Astrocyte (in vitro differentiated cells and primary cell): ENCODE data around the gene USP34. TPM values are rescaled to one million over a fixed set of nuclear protein-coding genes. Genes with fewer than 3 reads are reported as not detected.

Source experiments
- DNase-seq: peaks from one replicate; pipeline ENCODE4 v3.0.0-alpha.2; 2010; ENCODE audit warnings: low read depth
- FAIRE-seq: peaks from 2 replicates; lab custom pipeline; 2011; peaks lifted over from hg19 to GRCh38; lab: Jason Lieb, UNC
- H2AFZ ChIP-seq: 2 replicates; pipeline ENCODE4 v1.6.0; 2012; ENCODE audit warnings: low read depth, low read length, inconsistent platforms
- H3K27ac ChIP-seq: 2 replicates; pipeline ENCODE4 v1.5.1; 2011; ENCODE audit warnings: low read depth, low read length, inconsistent platforms
- H3K27me3 ChIP-seq: 2 replicates; pipeline ENCODE4 v1.6.0; 2011; ENCODE audit warnings: low read length, inconsistent platforms; ENCODE audit not compliant: insufficient read depth
- H3K36me3 ChIP-seq: 2 replicates; pipeline ENCODE4 v1.5.1; 2011; ENCODE audit warnings: low read length, inconsistent platforms; ENCODE audit not compliant: insufficient read depth
- H3K4me1 ChIP-seq: 2 replicates; pipeline ENCODE4 v1.5.1; 2011; ENCODE audit warnings: low read length, inconsistent platforms; ENCODE audit not compliant: insufficient read depth
- H3K4me2 ChIP-seq: 2 replicates; pipeline ENCODE4 v1.6.0; 2012; ENCODE audit warnings: low read length, inconsistent platforms
- H3K4me3 ChIP-seq: 2 replicates; pipeline ENCODE4 v1.5.1; 2011; ENCODE audit warnings: low read depth, mild to moderate bottlenecking, low read length, inconsistent platforms; ENCODE audit not compliant: insufficient read depth
- H3K79me2 ChIP-seq: 2 replicates; pipeline ENCODE4 v1.6.0; 2012; ENCODE audit warnings: mild to moderate bottlenecking, low read length, inconsistent platforms; ENCODE audit not compliant: insufficient read depth
- H3K9ac ChIP-seq: 2 replicates; pipeline ENCODE4 v1.6.0; 2012; ENCODE audit warnings: mild to moderate bottlenecking, low read length, inconsistent platforms
- H3K9me3 ChIP-seq: 2 replicates; pipeline ENCODE4 v1.5.1; 2012; ENCODE audit warnings: low read depth, mild to moderate bottlenecking, low read length, inconsistent platforms; ENCODE audit not compliant: insufficient read depth
- H4K20me1 ChIP-seq: 2 replicates; pipeline ENCODE4 v1.6.0; 2012; ENCODE audit warnings: low read length, inconsistent platforms; ENCODE audit not compliant: insufficient read depth
- H3K27ac Mint-ChIP-seq: one replicate; pipeline ENCODE4 v1.8.0; 2021; ENCODE audit warnings: mild to moderate bottlenecking, mixed read lengths; ENCODE audit not compliant: unreplicated experiment
- H3K27me3 Mint-ChIP-seq: one replicate; pipeline ENCODE4 v1.8.0; 2021; ENCODE audit warnings: low read depth, mixed read lengths; ENCODE audit not compliant: unreplicated experiment
- H3K36me3 Mint-ChIP-seq: one replicate; pipeline ENCODE4 v1.8.0; 2021; ENCODE audit warnings: low read depth, mixed read lengths; ENCODE audit not compliant: unreplicated experiment
- H3K4me1 Mint-ChIP-seq: one replicate; pipeline ENCODE4 v1.8.0; 2021; ENCODE audit warnings: low read depth, mixed read lengths; ENCODE audit not compliant: unreplicated experiment
- H3K4me3 Mint-ChIP-seq: one replicate; pipeline ENCODE4 v1.8.0; 2021; ENCODE audit warnings: mild to moderate bottlenecking, moderate library complexity, mixed read lengths; ENCODE audit not compliant: unreplicated experiment
- H3K9me3 Mint-ChIP-seq: one replicate; pipeline ENCODE4 v1.8.0; 2021; ENCODE audit warnings: mild to moderate bottlenecking, mixed read lengths; ENCODE audit not compliant: unreplicated experiment
- EZH2 ChIP-seq: IDR thresholded peaks from 2 replicates; pipeline ENCODE4 v1.6.1; 2012; ENCODE audit warnings: mild to moderate bottlenecking, low read length, inconsistent platforms; ENCODE audit not compliant: insufficient read depth
- total RNA-seq: library from RNA; stranded (reverse); gene quantifications from 2 replicates; pipeline ENCODE4 v1.2.1, GENCODE V29; 2021
- TF ChIP-seq, protein P1 (sequence below): IDR thresholded peaks from 2 replicates; pipeline ENCODE4 v1.5.1; 2011; ENCODE audit warnings: low read depth, mild to moderate bottlenecking, inconsistent platforms, low read length, moderate library complexity; ENCODE audit not compliant: insufficient read depth

USP34 gene
- total RNA-seq, 1 donor from 2014 or later: 99.9 TPM

DNA sequence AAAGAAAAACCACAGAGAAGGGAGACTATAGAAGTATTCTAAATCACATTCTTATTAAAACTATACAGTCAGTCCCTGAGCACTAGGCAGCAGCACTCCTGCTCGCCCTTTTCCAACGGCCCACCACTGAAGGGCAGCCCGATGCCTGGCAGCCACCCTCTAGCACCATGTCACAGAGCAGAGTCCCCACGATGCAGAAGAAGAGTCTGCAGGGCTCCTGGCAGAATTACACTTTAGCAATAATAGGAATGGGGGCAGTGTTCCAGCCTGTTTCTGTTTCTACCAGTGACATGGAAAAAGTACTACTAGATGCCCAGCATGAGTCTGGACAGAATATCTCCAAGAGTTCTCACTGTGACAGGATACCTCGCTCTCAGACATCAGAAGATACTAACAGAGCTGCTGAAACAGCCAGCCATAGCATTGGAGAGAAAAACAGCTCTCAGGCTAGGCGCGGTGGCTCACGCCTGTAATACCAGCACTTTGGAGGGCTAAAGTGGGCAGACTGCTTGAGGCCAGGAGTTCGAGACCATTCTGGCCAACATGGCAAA lies 221.3 kb downstream of the USP34 start:
- no peaks in the 10 kb centered on the region for H3K9me3 ChIP-seq
- H3K4me3 ChIP-seq: no peak overlapping the region
- H3K79me2 ChIP-seq: no peaks in the 10 kb centered on the region
- H3K27me3 ChIP-seq: no peaks in the 10 kb centered on the region
- peaks cover 2% of the 10 kb centered on the region for H3K4me1 Mint-ChIP-seq
- H2AFZ ChIP-seq: no peak overlapping the region
- H3K27me3 Mint-ChIP-seq: no peaks in the 10 kb centered on the region
- no peak for DNase-seq
- no peak overlapping the region for H3K27ac ChIP-seq
- peaks cover 16% of the 10 kb centered on the region for H3K36me3 ChIP-seq
- H3K4me1 ChIP-seq: peaks cover 2% of the 10 kb centered on the region
- no peaks in the 10 kb centered on the region for H4K20me1 ChIP-seq
- H3K4me2 ChIP-seq: no peak overlapping the region
- no peak overlapping the region for H3K4me3 Mint-ChIP-seq
- H3K9ac ChIP-seq: no peak overlapping the region
- H3K9me3 Mint-ChIP-seq: no peaks in the 10 kb centered on the region
- TF ChIP-seq EZH2: no peak
- TF ChIP-seq, protein P1, sequence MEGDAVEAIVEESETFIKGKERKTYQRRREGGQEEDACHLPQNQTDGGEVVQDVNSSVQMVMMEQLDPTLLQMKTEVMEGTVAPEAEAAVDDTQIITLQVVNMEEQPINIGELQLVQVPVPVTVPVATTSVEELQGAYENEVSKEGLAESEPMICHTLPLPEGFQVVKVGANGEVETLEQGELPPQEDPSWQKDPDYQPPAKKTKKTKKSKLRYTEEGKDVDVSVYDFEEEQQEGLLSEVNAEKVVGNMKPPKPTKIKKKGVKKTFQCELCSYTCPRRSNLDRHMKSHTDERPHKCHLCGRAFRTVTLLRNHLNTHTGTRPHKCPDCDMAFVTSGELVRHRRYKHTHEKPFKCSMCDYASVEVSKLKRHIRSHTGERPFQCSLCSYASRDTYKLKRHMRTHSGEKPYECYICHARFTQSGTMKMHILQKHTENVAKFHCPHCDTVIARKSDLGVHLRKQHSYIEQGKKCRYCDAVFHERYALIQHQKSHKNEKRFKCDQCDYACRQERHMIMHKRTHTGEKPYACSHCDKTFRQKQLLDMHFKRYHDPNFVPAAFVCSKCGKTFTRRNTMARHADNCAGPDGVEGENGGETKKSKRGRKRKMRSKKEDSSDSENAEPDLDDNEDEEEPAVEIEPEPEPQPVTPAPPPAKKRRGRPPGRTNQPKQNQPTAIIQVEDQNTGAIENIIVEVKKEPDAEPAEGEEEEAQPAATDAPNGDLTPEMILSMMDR: no peak
- H3K27ac Mint-ChIP-seq: no peak overlapping the region
- FAIRE-seq: no peak
- H3K36me3 Mint-ChIP-seq: peaks cover 9% of the 10 kb centered on the region

DNA sequence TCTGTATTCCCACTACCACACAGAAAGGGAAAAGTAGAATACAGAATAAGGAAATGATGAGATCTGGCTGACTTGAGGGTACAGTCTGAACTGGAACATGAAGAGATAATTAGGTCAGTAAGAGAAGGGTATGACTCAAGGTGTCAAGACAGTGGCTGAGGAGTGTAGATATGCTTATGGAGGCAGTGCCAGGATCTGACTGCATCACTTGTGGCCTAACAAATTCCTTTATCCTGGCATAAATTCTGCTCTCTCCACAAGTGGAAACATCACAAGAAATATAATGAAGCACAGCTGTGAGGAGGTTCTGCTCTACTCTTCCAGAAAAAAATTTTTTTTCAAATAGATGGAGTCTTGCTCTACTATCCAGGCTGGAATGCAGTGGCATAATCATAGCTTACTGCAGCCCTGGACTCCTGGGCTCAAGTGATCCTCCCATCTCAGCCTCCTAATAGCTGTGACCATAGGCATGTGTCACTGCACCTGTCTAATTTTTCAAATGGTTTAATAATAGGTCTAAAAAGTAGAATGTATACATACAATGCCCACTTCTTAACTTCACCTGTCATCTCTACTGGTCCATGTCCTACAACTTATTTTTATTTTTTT lies 223.6 kb downstream of the USP34 start:
- Mint-ChIP-seq H3K36me3 (peaks cover 4% of the 10 kb centered on the region), H3K4me3 (no peak overlapping the region), H3K27me3 (no peaks in the 10 kb centered on the region), H3K4me1 (peaks cover 2% of the 10 kb centered on the region), H3K9me3 (no peaks in the 10 kb centered on the region), H3K27ac (no peak overlapping the region)
- Histone ChIP-seq H3K9me3 (no peaks in the 10 kb centered on the region), H3K4me3 (no peak overlapping the region), H3K27me3 (no peaks in the 10 kb centered on the region), H3K4me1 (no peaks in the 10 kb centered on the region), H3K79me2 (no peaks in the 10 kb centered on the region), H3K9ac (no peak overlapping the region), H3K27ac (no peak overlapping the region), H4K20me1 (no peaks in the 10 kb centered on the region), H2AFZ (no peak overlapping the region), H3K4me2 (no peak overlapping the region), H3K36me3 (peaks cover 15% of the 10 kb centered on the region)
- peak; percentile 84 for DNase-seq
- FAIRE-seq: peak; percentile 94
- TF ChIP-seq EZH2: no peak
- TF ChIP-seq, protein P1: no peak

DNA sequence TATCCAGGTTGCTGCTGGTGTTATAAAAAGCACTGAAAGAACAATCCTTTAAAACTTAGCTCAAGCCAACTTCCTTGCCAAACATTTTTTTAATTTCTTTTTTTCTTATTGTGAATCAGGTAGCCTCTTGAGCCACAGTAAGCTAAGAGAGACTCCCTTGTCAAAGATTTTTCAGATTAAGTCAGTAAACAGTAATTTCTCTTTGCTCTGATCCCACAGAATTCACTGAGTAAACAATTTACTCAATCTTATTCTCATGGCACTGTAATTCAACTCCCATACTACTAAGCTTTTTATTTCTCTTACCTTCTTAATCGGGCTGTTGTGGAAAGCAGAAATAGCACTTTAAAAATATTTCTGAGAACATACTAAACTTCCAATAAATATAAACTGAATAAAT lies 226.2 kb downstream of the USP34 start:
- Histone ChIP-seq H3K27ac (no peak overlapping the region), H3K36me3 (peaks cover 11% of the 10 kb centered on the region), H3K4me3 (no peak overlapping the region), H4K20me1 (no peaks in the 10 kb centered on the region), H3K27me3 (no peaks in the 10 kb centered on the region), H2AFZ (no peak overlapping the region), H3K9me3 (no peaks in the 10 kb centered on the region), H3K4me1 (no peaks in the 10 kb centered on the region), H3K79me2 (no peaks in the 10 kb centered on the region), H3K4me2 (no peak overlapping the region), H3K9ac (no peak overlapping the region)
- H3K9me3 Mint-ChIP-seq: no peaks in the 10 kb centered on the region
- no peak overlapping the region for H3K4me3 Mint-ChIP-seq
- H3K4me1 Mint-ChIP-seq: peaks cover 2% of the 10 kb centered on the region
- DNase-seq (no peak), FAIRE-seq (no peak)
- H3K27ac Mint-ChIP-seq: no peak overlapping the region
- TF ChIP-seq EZH2: no peak
- TF ChIP-seq, protein P1: no peak
- H3K27me3 Mint-ChIP-seq: no peaks in the 10 kb centered on the region
- H3K36me3 Mint-ChIP-seq: peaks cover 9% of the 10 kb centered on the region
